AG08395 (cell line): ENCODE results near the gene NFKBIZ.
"Not testable (repeated sequence)": the region's sequence is repeated elsewhere in the genome, so short reads cannot be mapped to it uniquely, and the experiment has no call there.

ENCODE experiments used
- DNase-seq: peaks from one replicate; pipeline ENCODE4 v3.0.0; 2012; ENCODE audit warnings: mixed read lengths, low spot score

Gene NFKBIZ

GRCh38 chr3:101876142-101876541 is 26.8 kb downstream of the NFKBIZ start:
- no peak for DNase-seq

DNA sequence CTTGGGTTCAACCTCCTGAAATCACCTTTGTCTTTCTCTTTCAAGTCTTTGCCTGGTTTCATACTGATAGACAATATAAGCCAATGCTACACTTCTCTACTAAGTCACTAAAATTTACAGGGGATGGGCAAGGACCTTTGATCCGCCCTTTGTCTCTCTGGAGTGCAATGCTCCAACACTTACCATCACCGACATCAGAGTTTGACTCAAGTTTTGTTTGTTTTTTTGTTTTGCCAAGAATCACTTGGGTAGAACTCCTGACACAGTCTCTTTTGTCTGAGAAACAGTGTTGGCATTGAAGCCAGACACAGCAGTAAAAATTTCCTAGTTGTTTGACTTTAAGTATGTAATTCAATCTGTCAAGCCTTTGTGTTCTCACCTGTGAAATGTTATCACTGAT is 29.3 kb downstream of the NFKBIZ start:
- DNase-seq = no peak

DNA sequence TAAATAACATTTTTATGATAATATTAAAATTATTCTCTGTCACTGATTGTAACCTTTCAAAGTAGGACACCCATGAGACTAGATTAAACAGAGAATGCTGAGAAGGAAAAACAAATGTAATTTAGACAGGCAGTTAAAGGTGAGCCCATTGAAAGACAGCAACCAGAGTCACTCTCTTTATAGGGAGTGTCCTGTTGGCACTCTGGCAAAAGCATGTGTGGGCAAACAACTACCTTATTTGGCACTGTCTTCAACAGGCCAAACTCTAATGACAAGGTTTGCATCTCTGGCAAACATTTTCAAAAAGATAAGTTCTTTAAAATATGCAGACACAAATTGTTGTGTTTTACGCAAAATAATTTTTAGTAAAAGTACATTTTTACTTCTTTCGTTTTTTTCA is 29.8 kb downstream of the NFKBIZ start:
- no peak for DNase-seq

DNA sequence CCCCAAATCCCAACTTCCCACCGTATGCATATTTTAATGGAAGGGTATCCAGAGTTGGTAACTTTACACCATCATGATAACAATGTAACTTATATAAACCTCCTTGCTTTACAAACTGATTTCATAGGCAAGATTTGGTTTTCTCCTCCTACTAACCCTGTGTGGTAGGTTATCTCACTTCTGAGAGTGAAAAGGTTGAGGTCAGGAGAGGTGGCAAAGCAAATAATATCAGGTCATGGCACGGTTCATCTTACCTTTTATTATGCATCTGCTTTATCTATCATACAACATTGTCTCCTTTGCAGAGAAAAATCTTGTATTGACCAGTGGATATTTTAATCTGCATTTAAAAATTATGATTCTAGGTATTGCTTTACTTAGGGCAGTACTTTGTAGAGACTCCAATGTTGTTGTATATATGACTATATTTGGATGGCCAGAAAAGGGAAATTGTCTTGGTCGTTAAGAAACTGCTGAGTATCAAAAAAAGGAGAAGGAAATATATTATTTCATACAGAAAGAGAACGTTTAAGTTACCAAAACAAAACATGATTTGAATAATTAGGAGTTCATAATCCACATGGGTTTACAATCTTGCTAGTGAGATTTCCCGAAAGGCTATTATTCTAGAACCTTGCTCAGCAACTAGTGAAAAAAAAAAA is 30.4 kb downstream of the NFKBIZ start:
- no peak for DNase-seq

DNA sequence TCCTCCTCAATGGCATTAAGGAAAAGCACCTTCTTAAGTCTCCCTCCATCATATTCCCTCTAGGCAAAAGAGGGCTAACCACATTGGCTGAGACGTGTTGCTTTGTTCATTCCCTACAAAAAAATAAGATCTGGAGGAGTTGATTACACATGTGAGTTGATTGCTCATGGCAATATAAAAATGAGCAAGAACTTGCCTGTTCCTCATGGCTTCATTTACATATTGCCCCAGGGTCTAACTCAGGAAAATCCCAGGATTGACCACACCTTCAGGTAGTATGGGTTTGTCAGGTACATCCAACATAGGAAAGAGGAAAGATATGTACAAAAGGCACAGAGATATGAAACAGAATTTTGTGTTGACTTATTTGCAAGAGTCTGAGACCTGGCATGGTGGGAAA is 35.5 kb downstream of the NFKBIZ start:
- no peak for DNase-seq

GRCh38 chr3:101885584-101885983 is 36.3 kb downstream of the NFKBIZ start:
- DNase-seq = not testable (repeated sequence)

GRCh38 chr3:101886626-101887025 is 37.3 kb downstream of the NFKBIZ start:
- DNase-seq = no peak

DNA sequence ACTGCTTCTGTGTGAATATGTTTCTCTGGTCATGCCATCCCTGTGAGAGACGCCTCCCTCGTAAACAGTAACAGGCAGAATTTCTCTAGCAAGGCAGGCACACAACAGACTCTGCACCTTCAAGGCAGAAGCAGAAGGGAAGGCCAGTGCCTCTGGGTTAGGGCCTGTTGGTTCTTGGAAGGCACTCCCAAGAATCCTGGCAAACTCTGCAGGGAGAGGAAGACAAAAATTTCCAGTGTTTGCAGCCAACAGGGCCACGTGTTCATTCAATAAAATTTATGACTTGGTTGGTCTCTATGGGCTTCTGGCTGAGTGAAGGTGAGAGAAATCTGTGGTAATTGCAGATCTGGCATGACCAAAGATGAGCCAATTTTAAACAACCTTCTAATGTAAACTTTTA is 39.3 kb downstream of the NFKBIZ start:
- DNase-seq = no peak

- peak; percentile 38 for DNase-seq
Measured at GRCh38 chr3:101890716-101891115, 41.4 kb downstream of the NFKBIZ start.

DNA sequence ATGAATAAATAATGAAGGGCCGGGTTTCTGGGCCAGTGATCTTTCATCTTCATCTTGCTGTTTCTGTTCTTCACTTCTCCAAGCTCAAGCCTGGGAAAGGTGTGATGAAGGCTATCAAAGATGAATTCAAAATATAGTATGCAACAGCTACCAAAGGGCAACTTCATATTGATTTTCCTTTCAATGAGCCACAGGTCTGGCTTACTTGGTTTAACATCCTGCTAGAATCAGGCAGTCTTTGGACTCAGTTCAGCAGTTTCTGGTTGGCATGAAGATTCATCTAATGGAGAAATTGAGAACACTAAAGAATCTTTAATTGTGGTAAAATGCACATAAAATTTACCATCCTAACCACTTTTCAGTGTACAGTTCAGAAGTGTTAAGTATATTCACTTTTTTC is 43.3 kb downstream of the NFKBIZ start:
- DNase-seq = no peak

- no peak for DNase-seq
Measured at GRCh38 chr3:101896083-101896757, 46.9 kb downstream of the NFKBIZ start.

DNA sequence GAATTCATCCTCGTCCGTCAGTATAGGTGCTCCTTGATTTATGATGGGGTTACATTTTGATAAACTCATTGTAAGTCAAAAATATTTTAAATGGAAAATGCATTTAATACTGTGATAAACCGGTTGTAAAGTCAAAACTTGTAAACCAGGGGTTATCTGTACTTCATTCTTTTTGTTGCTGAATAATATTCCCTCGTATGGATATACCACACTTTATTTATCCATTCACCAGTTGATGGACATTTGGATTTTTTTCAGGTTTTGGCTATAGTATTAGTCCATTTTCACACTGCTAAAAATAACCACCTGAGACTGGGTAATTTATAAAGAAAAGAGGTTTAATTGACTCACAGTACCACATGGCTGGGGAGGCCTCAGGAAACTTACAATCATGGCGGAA is 47.7 kb downstream of the NFKBIZ start:
- no peak for DNase-seq

- DNase-seq = no peak
Measured at GRCh38 chr3:101898039-101898438, 48.7 kb downstream of the NFKBIZ start.

DNA sequence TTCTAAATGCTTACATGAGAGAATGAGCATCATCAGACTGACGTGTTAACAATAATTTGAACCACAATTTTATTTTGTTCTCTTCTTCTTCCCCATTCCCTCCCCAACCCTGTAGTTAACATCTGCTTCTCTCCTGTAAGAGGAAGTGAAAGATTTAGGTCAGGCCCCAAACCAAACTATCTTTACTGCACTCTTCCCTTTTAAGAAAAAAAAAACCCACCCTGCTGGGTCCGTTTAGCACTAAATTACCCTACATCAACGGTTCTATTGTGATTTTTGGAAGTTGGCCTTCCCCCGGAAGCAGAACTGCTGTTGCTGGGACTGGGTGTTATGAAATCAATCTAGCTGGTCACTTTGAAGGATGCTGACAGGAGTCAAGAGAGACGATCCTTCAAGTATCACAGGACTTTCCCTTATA is 49.4 kb downstream of the NFKBIZ start:
- DNase-seq = no peak

DNA sequence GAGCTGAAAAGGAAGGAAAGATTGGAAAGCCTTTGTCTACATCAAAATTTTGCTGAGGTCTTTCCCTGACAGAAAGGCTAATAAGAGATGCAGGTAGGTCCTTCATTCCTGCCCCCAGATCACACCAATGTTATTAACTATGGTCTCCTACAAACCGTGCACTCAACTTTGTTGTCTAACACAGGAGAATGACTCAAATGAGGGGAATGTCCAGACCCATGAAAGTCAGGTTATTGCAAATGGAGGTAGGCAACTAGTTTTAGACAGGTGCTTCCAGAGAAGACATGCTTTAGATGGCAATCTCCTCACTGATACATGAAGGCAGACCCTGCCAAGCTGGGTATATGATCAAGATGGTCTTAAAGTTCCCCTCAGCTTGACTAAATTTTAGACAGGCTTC is 51.0 kb downstream of the NFKBIZ start:
- DNase-seq = no peak

DNA sequence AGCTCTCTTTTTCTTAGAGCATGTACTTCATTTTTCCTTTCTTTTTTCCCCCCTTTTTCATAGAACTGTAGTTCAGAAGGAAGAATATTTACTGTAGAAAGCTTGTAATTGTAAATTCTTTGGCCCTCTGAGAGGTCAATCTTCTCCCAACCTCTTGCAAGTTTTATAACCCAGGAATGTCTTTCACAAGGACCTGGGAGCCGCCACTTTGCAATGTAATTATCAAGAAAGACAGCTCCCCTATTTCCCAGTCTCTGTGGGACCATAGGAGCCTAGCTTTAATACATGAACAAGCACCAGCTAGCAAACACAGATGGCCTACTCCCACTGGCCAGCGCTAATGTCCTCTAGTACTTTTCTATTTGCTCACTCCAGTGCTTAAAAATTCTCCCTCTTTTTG is 51.4 kb downstream of the NFKBIZ start:
- DNase-seq = no peak

GRCh38 chr3:101902041-101902440 is 52.7 kb downstream of the NFKBIZ start:
- peak; percentile 81 for DNase-seq

- peak; percentile 13 for DNase-seq
Measured at GRCh38 chr3:101903451-101903871, 54.1 kb downstream of the NFKBIZ start.

GRCh38 chr3:101905573-101905972 is 56.3 kb downstream of the NFKBIZ start:
- not testable (repeated sequence) for DNase-seq
